A549 (cell line): ENCODE results near the gene LAMC2. TPM values are rescaled to one million over a fixed set of nuclear protein-coding genes. Genes with fewer than 3 reads are reported as not detected.

Source experiments
- ATAC-seq, 2 experiments: fragments of 200-7000 bp in 1 of 2; fragments of >200 bp in 1 of 2; cut with Nextera tagmentation in 1 of 2; cut with Tn5 transposase in 1 of 2; 3 replicates each; pipeline versions ENCODE4 v1.8.0 to v1.9.1; 2018 to 2020; ENCODE audit warnings: mild to moderate bottlenecking in 1 of 2, moderate library complexity in 1 of 2
- CTCF ChIA-PET: fragments of 300-600 bp; sonication (Branson Sonifier 250); formaldehyde crosslinking; extraction: SDS; loops from one replicate; lab custom pipeline; 2021; ENCODE audit warnings: antibody characterized with exemption, inconsistent platforms; lab: Yijun Ruan, JAX
- POLR2A ChIA-PET: fragments of 350-600 bp; formaldehyde crosslinking; extraction: SDS; loops from one replicate; lab custom pipeline; 2021; ENCODE audit warnings: antibody characterized with exemption, inconsistent platforms; lab: Yijun Ruan, JAX
- DNase-seq, 2 experiments: peaks; one replicate each; pipeline versions ENCODE4 v3.0.0 to v3.0.0-alpha.2; 2011 to 2016; ENCODE audit warnings: low read depth in 1 of 2, low spot score in 1 of 2
- FAIRE-seq: peaks from 2 replicates; lab custom pipeline; 2011; peaks lifted over from hg19 to GRCh38; lab: Jason Lieb, UNC
- H3K27ac ChIP-seq, 2 experiments: fragments of >200 bp; sonication (Bioruptor Twin); formaldehyde crosslinking; 3 replicates each; pipeline ENCODE4 v1.5.1; 2016 to 2017
- H3K4me1 ChIP-seq: fragments of >200 bp; sonication (Bioruptor Twin); formaldehyde crosslinking; 3 replicates; pipeline ENCODE4 v1.6.1; 2016
- H3K4me2 ChIP-seq: fragments of >200 bp; sonication (Bioruptor Twin); formaldehyde crosslinking; 3 replicates; pipeline ENCODE4 v1.6.1; 2016
- H3K4me3 ChIP-seq: fragments of >200 bp; sonication (Bioruptor Twin); formaldehyde crosslinking; 3 replicates; pipeline ENCODE4 v1.5.1; 2016
- H3K9me3 ChIP-seq: fragments of >200 bp; sonication (Bioruptor Twin); formaldehyde crosslinking; 3 replicates; pipeline ENCODE4 v1.6.1; 2016
- BHLHE40 ChIP-seq: IDR thresholded peaks from 2 replicates; pipeline ENCODE4 v1.6.1; 2012; ENCODE audit warnings: low read depth, low read length, inconsistent platforms
- CEBPB ChIP-seq, 2 experiments: fragments of >200 bp in 1 of 2; sonication (Bioruptor Twin) in 1 of 2; formaldehyde crosslinking in 1 of 2; IDR thresholded peaks; 2 replicates each; pipeline ENCODE4 v1.6.1; 2012 to 2016
- CHD4 ChIP-seq: fragments of 200-600 bp; sonication (generic); IDR thresholded peaks from 2 replicates; pipeline ENCODE4 v1.6.1; 2016; ENCODE audit warnings: antibody characterized with exemption, mild to moderate bottlenecking, borderline replicate concordance
- FOSB ChIP-seq: fragments of 250-450 bp; sonication (Bioruptor Pico); IDR thresholded peaks from 2 replicates; pipeline ENCODE4 v1.5.0; 2020; ENCODE audit warnings: mild to moderate bottlenecking, moderate library complexity
- FOSL2 ChIP-seq, 2 experiments: fragments of 450-650 bp in 1 of 2; fragments of >200 bp in 1 of 2; sonication (Bioruptor Twin) in 1 of 2; formaldehyde crosslinking; IDR thresholded peaks; 2 replicates each; pipeline versions ENCODE4 v1.5.0 to v1.6.1; 2016 to 2020; ENCODE audit warnings: mild to moderate bottlenecking in 1 of 2, moderate library complexity in 1 of 2
- FOXS1 ChIP-seq: fragments of 250-450 bp; sonication (Bioruptor Pico); IDR thresholded peaks from 2 replicates; pipeline ENCODE4 v1.5.0; 2020; ENCODE audit warnings: mild to moderate bottlenecking, moderate library complexity
- HDAC2 ChIP-seq: fragments of 200-600 bp; sonication (generic); IDR thresholded peaks from 2 replicates; pipeline ENCODE4 v1.6.1; 2016
- HEYL ChIP-seq: fragments of 250-450 bp; sonication (Bioruptor Pico); IDR thresholded peaks from 2 replicates; pipeline ENCODE4 v1.8.0; 2021; ENCODE audit warnings: mild to moderate bottlenecking, moderate library complexity
- HOXB13 ChIP-seq: fragments of 250-450 bp; sonication (Bioruptor Pico); IDR thresholded peaks from 2 replicates; pipeline ENCODE4 v1.5.0; 2020; ENCODE audit warnings: low read depth, mild to moderate bottlenecking, moderate library complexity
- KDM1A ChIP-seq: fragments of 200-600 bp; sonication (generic); IDR thresholded peaks from 2 replicates; pipeline ENCODE4 v1.6.1; 2016; ENCODE audit warnings: low read depth, mild to moderate bottlenecking
- KDM5A ChIP-seq: fragments of 200-600 bp; sonication (generic); IDR thresholded peaks from 2 replicates; pipeline ENCODE4 v1.6.1; 2016; ENCODE audit warnings: antibody characterized with exemption, mild to moderate bottlenecking
- MYC ChIP-seq: IDR thresholded peaks from 2 replicates; pipeline ENCODE4 v1.6.1; 2012; ENCODE audit warnings: mild to moderate bottlenecking, inconsistent platforms, low read length, improper control_type of control experiment, borderline replicate concordance
- NFE2L2 ChIP-seq: fragments of 150-350 bp; conservative IDR thresholded peaks from 2 replicates; pipeline ENCODE4 v1.6.1; 2014; ENCODE audit warnings: low read length
- NPAS2 ChIP-seq: fragments of 250-450 bp; sonication (Bioruptor Pico); IDR thresholded peaks from 2 replicates; pipeline ENCODE4 v1.8.0; 2022; ENCODE audit warnings: mild to moderate bottlenecking, moderate library complexity, borderline replicate concordance
- NR3C1 ChIP-seq: fragments of >200 bp; sonication (Bioruptor Twin); formaldehyde crosslinking; IDR thresholded peaks from 3 replicates; pipeline ENCODE4 v1.6.1; 2017
- POLR2AphosphoS2 ChIP-seq: conservative IDR thresholded peaks from 2 replicates; pipeline ENCODE4 v1.6.1; 2012; ENCODE audit warnings: low read length, improper control_type of control experiment, inconsistent platforms
- RCOR1 ChIP-seq: fragments of 150-350 bp; IDR thresholded peaks from 2 replicates; pipeline ENCODE4 v1.6.1; 2014; ENCODE audit warnings: antibody characterized with exemption, low read length, low read depth
- RNF2 ChIP-seq: fragments of 200-600 bp; sonication (generic); IDR thresholded peaks from 2 replicates; pipeline ENCODE4 v1.6.1; 2016; ENCODE audit warnings: low read depth, mild to moderate bottlenecking, antibody characterized with exemption, moderate library complexity, borderline replicate concordance
- SREBF2 ChIP-seq: fragments of 450-650 bp; IDR thresholded peaks from 2 replicates; pipeline ENCODE4 v1.6.1; 2014; ENCODE audit warnings: mild to moderate bottlenecking, moderate library complexity
- ZSCAN20 ChIP-seq: fragments of 250-450 bp; sonication (Bioruptor Pico); IDR thresholded peaks from 2 replicates; pipeline ENCODE4 v1.8.0; 2022; ENCODE audit warnings: mild to moderate bottlenecking, moderate library complexity
- WGBS: methylation state at CpG from one replicate; pipeline ENCODE4 v1.1.6; 2017; ENCODE audit errors: missing lambda C conversion rate; 5-methylcytosine and 5-hydroxymethylcytosine counted together
- polyA plus RNA-seq, 4 experiments: library from polyadenylated mRNA; depleted of rRNA in 3 of 4; stranded (reverse); fragments of >200 nt; fragmentation: RNase III in 1 of 4; extraction: RNeasy Plus Mini Kit Qiagen cat#74134 plus additional on column Dnase treatment in 1 of 4; gene quantifications; 2 replicates in 3 of 4; 3 replicates in 1 of 4; pipeline ENCODE4 v1.2.3, GENCODE V29; 2011 to 2017
- TF ChIP-seq, protein P1 (sequence below): fragments of >200 bp; sonication (Bioruptor Twin); formaldehyde crosslinking; IDR thresholded peaks from 3 replicates; pipeline ENCODE4 v1.6.1; 2016
- TF ChIP-seq, protein P2 (sequence below): fragments of 250-450 bp; sonication (Bioruptor Pico); IDR thresholded peaks from 2 replicates; pipeline ENCODE4 v1.5.0; 2021; ENCODE audit warnings: mild to moderate bottlenecking, moderate library complexity, borderline replicate concordance
- TF ChIP-seq, protein P3 (sequence below): fragments of >200 bp; sonication (Bioruptor Twin); formaldehyde crosslinking; IDR thresholded peaks from 2 replicates; pipeline ENCODE4 v1.6.1; 2016
- TF ChIP-seq, protein P4 (sequence below): fragments of 250-450 bp; sonication (Bioruptor Pico); IDR thresholded peaks from 2 replicates; pipeline ENCODE4 v1.5.0; 2020; ENCODE audit warnings: low read depth, mild to moderate bottlenecking, moderate library complexity
- TF ChIP-seq, protein P5 (sequence below): fragments of 200-600 bp; sonication (generic); IDR thresholded peaks from 2 replicates; pipeline ENCODE4 v1.6.1; 2016; ENCODE audit warnings: antibody characterized with exemption, mild to moderate bottlenecking, moderate library complexity

Gene LAMC2
- polyA plus RNA-seq, 2 of the 4 experiments (the other 2 are of a cell fraction): 8.5 to 24.1 TPM

DNA sequence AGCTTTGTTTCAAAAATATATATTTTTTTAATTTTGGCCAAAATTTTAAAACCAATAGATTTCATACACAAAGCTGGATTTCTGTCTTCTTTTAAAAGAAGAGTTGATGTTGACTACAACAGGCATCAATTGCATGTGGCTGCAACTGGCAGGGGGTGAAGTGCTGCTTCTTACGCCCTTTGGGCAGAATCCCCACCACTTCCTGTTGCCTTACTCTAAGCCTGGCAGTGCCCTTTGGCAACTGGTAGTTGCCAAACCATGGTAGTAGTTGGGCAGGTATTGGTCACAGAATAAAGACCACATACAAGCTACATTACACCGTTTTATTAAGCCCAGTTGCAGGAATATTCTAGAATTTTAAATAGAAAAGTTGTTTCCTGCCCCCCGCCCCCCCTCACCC lies 17.0 kb downstream of the LAMC2 start:
- ChIA-PET CTCF (interaction anchor here (1.2 kb wide), 1 partner anchor 25 kb away, joined by 3 read pairs; no protein-coding TSS in a partner anchor), POLR2A (no interaction called here)
- H3K4me1 ChIP-seq: no peaks in the 10 kb centered on the region
- H3K4me2 ChIP-seq: no peak overlapping the region
- no peak for FAIRE-seq
- WGBS: 64% methylated on average over 3 of the region's 3 CpGs
- no peaks in the 10 kb centered on the region for H3K9me3 ChIP-seq
- no peak for DNase-seq
- no peak overlapping the region for H3K27ac ChIP-seq
- TF ChIP-seq, protein P1, sequence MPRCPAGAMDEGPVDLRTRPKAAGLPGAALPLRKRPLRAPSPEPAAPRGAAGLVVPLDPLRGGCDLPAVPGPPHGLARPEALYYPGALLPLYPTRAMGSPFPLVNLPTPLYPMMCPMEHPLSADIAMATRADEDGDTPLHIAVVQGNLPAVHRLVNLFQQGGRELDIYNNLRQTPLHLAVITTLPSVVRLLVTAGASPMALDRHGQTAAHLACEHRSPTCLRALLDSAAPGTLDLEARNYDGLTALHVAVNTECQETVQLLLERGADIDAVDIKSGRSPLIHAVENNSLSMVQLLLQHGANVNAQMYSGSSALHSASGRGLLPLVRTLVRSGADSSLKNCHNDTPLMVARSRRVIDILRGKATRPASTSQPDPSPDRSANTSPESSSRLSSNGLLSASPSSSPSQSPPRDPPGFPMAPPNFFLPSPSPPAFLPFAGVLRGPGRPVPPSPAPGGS: no peak
- TF ChIP-seq NFE2L2: no peak
- no peak for TF ChIP-seq FOSB (CRISPR knock-in tag)
- TF ChIP-seq FOXS1 (CRISPR knock-in tag): no peak
- TF ChIP-seq NPAS2: no peak
- TF ChIP-seq KDM5A: no peak
- no peak for TF ChIP-seq FOSL2 (IDR thresholded peaks at IDR 0.05)
- no peak for TF ChIP-seq FOSL2 (CRISPR knock-in tag; IDR thresholded peaks at IDR 0.05)
- no peak for TF ChIP-seq KDM1A
- no peak for TF ChIP-seq CEBPB (IDR thresholded peaks at IDR 0.05)
- TF ChIP-seq RCOR1: no peak
- no peak for TF ChIP-seq SREBF2
- H3K4me3 ChIP-seq: no peak overlapping the region
- ATAC-seq: no peak

DNA sequence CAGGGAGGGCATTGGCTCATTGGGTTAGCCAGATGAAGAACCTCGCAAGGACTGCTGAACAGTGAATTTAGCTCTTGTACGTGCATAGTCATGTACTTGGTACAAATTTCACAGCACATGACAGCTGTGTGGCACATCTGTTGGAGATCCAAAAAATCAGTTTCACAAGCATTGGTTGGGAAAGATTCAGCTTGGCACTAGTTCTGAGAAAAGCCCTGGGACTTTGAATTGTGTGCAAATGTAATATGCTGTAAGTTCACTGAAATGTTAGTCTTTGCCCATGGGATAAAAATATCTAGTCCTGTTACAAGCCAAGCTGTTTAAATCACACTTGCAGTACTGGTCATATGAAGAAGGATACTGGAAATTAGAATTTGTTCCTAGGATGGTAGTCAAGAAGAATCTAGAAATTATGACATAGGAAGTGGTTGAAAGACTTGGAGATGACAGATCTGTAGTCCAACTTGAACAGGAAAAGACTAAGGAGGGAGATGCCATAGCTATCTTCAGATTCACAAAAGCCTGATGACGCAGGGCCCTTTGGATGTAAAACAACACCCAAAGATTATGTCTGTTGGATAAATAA lies 19.2 kb downstream of the LAMC2 start:
- Histone ChIP-seq H3K4me2 (no peak overlapping the region), H3K9me3 (no peaks in the 10 kb centered on the region), H3K27ac (no peak overlapping the region), H3K4me1 (peaks cover 11% of the 10 kb centered on the region), H3K4me3 (no peak overlapping the region)
- no peak for FAIRE-seq
- no peak for ATAC-seq
- ChIA-PET POLR2A (no interaction called here), CTCF (interaction anchor here (0.8 to 2.2 kb wide), 6 partner anchors 23 to 244 kb away, joined by 3 to 7 read pairs (median 6); no protein-coding TSS in a partner anchor)
- no peak for TF ChIP-seq POLR2AphosphoS2
- TF ChIP-seq RNF2: no peak
- no peak for TF ChIP-seq BHLHE40
- TF ChIP-seq HDAC2: no peak
- no peak for TF ChIP-seq CHD4
- TF ChIP-seq ZSCAN20 (CRISPR knock-in tag): no peak
- TF ChIP-seq, protein P2, sequence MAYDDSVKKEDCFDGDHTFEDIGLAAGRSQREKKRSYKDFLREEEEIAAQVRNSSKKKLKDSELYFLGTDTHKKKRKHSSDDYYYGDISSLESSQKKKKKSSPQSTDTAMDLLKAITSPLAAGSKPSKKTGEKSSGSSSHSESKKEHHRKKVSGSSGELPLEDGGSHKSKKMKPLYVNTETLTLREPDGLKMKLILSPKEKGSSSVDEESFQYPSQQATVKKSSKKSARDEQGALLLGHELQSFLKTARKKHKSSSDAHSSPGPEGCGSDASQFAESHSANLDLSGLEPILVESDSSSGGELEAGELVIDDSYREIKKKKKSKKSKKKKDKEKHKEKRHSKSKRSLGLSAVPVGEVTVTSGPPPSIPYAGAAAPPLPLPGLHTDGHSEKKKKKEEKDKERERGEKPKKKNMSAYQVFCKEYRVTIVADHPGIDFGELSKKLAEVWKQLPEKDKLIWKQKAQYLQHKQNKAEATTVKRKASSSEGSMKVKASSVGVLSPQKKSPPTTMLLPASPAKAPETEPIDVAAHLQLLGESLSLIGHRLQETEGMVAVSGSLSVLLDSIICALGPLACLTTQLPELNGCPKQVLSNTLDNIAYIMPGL (CRISPR knock-in tag): no peak
- TF ChIP-seq NR3C1: no peak
- no peak for TF ChIP-seq HOXB13
- TF ChIP-seq, protein P3, sequence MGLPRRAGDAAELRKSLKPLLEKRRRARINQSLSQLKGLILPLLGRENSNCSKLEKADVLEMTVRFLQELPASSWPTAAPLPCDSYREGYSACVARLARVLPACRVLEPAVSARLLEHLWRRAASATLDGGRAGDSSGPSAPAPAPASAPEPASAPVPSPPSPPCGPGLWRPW: no peak
- no peak for DNase-seq
- WGBS: 92% methylated on average over 3 of the region's 3 CpGs

DNA sequence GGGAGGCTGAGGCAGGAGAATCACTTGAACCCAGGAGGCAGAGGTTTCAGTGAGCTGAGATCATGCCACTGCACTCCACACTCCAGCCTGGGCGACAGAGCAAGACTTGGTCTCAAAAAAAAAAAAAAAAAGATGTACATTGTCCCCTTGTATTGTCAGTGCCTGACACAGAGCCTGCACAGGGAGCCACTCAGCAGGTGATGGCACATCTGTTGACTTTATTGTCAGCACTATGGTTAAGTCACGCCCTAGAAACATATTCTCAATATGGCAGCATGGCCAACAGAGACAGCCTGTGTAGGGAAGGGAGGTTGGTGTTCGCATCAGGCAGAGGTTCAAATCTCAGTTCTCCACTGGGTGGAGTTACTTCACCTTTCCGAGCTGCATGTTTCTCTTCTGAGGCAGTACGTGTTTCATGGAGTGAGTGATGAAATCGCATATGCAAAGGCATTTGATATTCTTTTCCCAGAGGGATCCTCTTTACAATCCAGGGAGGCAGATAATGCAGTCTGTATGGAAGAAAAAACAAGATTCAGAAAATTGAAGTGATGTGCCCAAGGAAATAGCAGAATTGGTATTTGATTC lies 20.6 kb downstream of the LAMC2 start:
- peaks cover 11% of the 10 kb centered on the region for H3K4me1 ChIP-seq
- CTCF ChIA-PET: interaction anchor here (0.7 to 1.9 kb wide), 3 partner anchors 11 to 28 kb away, joined by 3 to 7 read pairs (median 5); no protein-coding TSS in a partner anchor
- no peak for FAIRE-seq
- H3K4me3 ChIP-seq: no peak overlapping the region
- POLR2A ChIA-PET: no interaction called here
- no peak overlapping the region for H3K27ac ChIP-seq
- DNase-seq: no peak
- no peak for ATAC-seq
- 81% methylated on average over 6 of the region's 6 CpGs for WGBS
- H3K4me2 ChIP-seq: no peak overlapping the region
- H3K9me3 ChIP-seq: no peaks in the 10 kb centered on the region
- TF ChIP-seq FOSL2 (IDR thresholded peaks at IDR 0.05) (no peak), FOSL2 (CRISPR knock-in tag; IDR thresholded peaks at IDR 0.05) (no peak), MYC (no peak), HEYL (CRISPR knock-in tag) (no peak), NR3C1 (no peak)
- TF ChIP-seq, protein P4, sequence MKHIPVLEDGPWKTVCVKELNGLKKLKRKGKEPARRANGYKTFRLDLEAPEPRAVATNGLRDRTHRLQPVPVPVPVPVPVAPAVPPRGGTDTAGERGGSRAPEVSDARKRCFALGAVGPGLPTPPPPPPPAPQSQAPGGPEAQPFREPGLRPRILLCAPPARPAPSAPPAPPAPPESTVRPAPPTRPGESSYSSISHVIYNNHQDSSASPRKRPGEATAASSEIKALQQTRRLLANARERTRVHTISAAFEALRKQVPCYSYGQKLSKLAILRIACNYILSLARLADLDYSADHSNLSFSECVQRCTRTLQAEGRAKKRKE: no peak
- TF ChIP-seq, protein P5, sequence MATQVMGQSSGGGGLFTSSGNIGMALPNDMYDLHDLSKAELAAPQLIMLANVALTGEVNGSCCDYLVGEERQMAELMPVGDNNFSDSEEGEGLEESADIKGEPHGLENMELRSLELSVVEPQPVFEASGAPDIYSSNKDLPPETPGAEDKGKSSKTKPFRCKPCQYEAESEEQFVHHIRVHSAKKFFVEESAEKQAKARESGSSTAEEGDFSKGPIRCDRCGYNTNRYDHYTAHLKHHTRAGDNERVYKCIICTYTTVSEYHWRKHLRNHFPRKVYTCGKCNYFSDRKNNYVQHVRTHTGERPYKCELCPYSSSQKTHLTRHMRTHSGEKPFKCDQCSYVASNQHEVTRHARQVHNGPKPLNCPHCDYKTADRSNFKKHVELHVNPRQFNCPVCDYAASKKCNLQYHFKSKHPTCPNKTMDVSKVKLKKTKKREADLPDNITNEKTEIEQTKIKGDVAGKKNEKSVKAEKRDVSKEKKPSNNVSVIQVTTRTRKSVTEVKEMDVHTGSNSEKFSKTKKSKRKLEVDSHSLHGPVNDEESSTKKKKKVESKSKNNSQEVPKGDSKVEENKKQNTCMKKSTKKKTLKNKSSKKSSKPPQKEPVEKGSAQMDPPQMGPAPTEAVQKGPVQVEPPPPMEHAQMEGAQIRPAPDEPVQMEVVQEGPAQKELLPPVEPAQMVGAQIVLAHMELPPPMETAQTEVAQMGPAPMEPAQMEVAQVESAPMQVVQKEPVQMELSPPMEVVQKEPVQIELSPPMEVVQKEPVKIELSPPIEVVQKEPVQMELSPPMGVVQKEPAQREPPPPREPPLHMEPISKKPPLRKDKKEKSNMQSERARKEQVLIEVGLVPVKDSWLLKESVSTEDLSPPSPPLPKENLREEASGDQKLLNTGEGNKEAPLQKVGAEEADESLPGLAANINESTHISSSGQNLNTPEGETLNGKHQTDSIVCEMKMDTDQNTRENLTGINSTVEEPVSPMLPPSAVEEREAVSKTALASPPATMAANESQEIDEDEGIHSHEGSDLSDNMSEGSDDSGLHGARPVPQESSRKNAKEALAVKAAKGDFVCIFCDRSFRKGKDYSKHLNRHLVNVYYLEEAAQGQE: no peak
